MCF 10A (cell line): ENCODE results near the gene NAP1L4. TPM values are rescaled to one million over a fixed set of nuclear protein-coding genes. Genes with fewer than 3 reads are reported as not detected.

ENCODE experiments used
- BruUV-seq: library from RNA; stranded (reverse); fragments of 400-500 nt; replicated peaks from 2 replicates; lab custom pipeline; 2021; lab: Mats Ljungman, UMichigan
- CTCF ChIA-PET: fragments of 300-600 bp; sonication (Branson Sonifier 250); formaldehyde crosslinking; extraction: SDS; loops from one replicate; lab custom pipeline; 2021; ENCODE audit warnings: antibody characterized with exemption, inconsistent platforms; lab: Yijun Ruan, JAX
- POLR2A ChIA-PET: fragments of 300-600, 350-650 bp; sonication (Branson Sonifier 250); formaldehyde crosslinking; extraction: SDS; loops from one replicate; lab custom pipeline; 2020; ENCODE audit warnings: antibody characterized with exemption, inconsistent platforms; lab: Yijun Ruan, JAX
- DNase-seq: peaks from one replicate; pipeline ENCODE4 v3.0.0-alpha.2; 2018; ENCODE audit not compliant: unreplicated experiment
- H3K27ac Mint-ChIP-seq: one replicate; pipeline ENCODE4 v1.8.0; 2022; ENCODE audit warnings: mild to moderate bottlenecking, low read depth, mixed read lengths; ENCODE audit not compliant: unreplicated experiment
- H3K27me3 Mint-ChIP-seq: one replicate; pipeline ENCODE4 v1.8.0; 2022; ENCODE audit warnings: mixed read lengths; ENCODE audit not compliant: insufficient read depth, unreplicated experiment
- H3K36me3 Mint-ChIP-seq: one replicate; pipeline ENCODE4 v1.8.0; 2022; ENCODE audit warnings: mild to moderate bottlenecking, moderate library complexity, mixed read lengths; ENCODE audit not compliant: insufficient read depth, unreplicated experiment
- H3K4me1 Mint-ChIP-seq: one replicate; pipeline ENCODE4 v1.8.0; 2022; ENCODE audit warnings: mixed read lengths; ENCODE audit not compliant: insufficient read depth, unreplicated experiment
- H3K4me3 Mint-ChIP-seq: one replicate; pipeline ENCODE4 v1.8.0; 2022; ENCODE audit warnings: mild to moderate bottlenecking, moderate library complexity, mixed read lengths; ENCODE audit not compliant: unreplicated experiment
- H3K9me3 Mint-ChIP-seq: one replicate; pipeline ENCODE4 v1.8.0; 2022; ENCODE audit warnings: mixed read lengths; ENCODE audit not compliant: unreplicated experiment
- intact Hi-C: fragments of 100-400 bp; cut with micrococcal nuclease; formaldehyde crosslinking; loops from 2 replicates; pipeline ENCODE4 v1.14.1; 2022
- total RNA-seq: library from RNA; stranded (reverse); gene quantifications from 2 replicates; pipeline ENCODE4 v1.2.3, GENCODE V29; 2022
- TF ChIP-seq, protein P1 (sequence below): fragments of 200-600 bp; IDR thresholded peaks from one replicate; pipeline ENCODE4 v1.8.0; 2022; ENCODE audit warnings: antibody characterized with exemption, mild to moderate bottlenecking; ENCODE audit not compliant: unreplicated experiment

The NAP1L4 gene
- total RNA-seq, 1 experiment from 2014 or later = 103 TPM

DNA sequence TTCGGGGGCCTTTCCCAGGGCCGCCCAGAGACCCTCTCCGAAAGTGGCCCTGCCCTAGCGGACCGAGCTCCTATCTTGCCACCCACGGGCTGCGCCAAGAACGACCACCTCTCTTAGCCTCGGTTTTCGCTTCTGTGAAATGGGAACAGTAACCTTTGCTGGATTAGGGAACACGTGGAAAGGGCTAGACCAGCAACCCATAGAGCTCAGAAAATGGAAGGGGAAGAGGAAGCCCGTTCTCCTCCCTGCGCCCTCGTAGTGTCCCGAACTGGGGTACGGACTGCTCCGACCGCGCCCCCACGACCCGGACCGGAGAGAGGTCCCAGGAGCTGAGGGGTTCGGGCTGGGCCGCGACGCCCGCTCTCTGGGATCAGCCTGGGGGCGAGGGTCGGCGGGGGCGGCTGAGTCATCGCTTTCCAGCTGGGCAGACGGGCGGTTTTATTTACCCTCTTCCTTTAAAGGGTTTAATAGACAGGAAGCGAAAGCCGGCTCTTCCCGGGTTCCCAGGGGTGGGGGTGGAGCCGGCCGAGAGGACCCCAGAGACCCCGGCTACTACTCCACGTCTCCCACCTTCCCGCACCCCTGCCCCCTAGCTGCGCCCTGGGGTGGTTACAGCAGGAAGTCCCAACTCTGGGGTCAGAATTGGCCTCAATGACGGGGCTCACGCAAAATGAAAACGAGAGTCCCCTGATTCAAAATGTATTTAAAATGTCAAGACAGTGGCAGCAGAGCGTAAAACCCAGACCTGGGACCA, 62.0 kb downstream of the NAP1L4 start:
- ChIA-PET CTCF (interaction anchor here (0.6 to 2.7 kb wide), 35 partner anchors 8 to 607 kb away, joined by 3 to 16 read pairs (median 5); no protein-coding TSS in a partner anchor), POLR2A (interaction anchor here (0.7 to 4.6 kb wide), 19 partner anchors 10 to 552 kb away, joined by 3 to 32 read pairs (median 6); partner anchors contain the start of gene NAP1L4)
- no peaks in the 10 kb centered on the region for H3K27me3 Mint-ChIP-seq
- H3K4me1 Mint-ChIP-seq = peaks cover 20% of the 10 kb centered on the region
- TSS peak; percentile 91 for BruUV-seq
- no peaks in the 10 kb centered on the region for H3K9me3 Mint-ChIP-seq
- peak overlapping the region; percentile 94 for H3K27ac Mint-ChIP-seq
- TF ChIP-seq, protein P1, sequence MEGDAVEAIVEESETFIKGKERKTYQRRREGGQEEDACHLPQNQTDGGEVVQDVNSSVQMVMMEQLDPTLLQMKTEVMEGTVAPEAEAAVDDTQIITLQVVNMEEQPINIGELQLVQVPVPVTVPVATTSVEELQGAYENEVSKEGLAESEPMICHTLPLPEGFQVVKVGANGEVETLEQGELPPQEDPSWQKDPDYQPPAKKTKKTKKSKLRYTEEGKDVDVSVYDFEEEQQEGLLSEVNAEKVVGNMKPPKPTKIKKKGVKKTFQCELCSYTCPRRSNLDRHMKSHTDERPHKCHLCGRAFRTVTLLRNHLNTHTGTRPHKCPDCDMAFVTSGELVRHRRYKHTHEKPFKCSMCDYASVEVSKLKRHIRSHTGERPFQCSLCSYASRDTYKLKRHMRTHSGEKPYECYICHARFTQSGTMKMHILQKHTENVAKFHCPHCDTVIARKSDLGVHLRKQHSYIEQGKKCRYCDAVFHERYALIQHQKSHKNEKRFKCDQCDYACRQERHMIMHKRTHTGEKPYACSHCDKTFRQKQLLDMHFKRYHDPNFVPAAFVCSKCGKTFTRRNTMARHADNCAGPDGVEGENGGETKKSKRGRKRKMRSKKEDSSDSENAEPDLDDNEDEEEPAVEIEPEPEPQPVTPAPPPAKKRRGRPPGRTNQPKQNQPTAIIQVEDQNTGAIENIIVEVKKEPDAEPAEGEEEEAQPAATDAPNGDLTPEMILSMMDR = no peak
- peak overlapping the region; percentile 73 for H3K4me3 Mint-ChIP-seq
- peak; percentile 76 for DNase-seq
- intact Hi-C loops = loop anchor here (1.0 to 5.0 kb wide), 5 partner anchors 27 to 397 kb away; partner anchors contain the start of gene NAP1L4
- no peaks in the 10 kb centered on the region for H3K36me3 Mint-ChIP-seq

DNA sequence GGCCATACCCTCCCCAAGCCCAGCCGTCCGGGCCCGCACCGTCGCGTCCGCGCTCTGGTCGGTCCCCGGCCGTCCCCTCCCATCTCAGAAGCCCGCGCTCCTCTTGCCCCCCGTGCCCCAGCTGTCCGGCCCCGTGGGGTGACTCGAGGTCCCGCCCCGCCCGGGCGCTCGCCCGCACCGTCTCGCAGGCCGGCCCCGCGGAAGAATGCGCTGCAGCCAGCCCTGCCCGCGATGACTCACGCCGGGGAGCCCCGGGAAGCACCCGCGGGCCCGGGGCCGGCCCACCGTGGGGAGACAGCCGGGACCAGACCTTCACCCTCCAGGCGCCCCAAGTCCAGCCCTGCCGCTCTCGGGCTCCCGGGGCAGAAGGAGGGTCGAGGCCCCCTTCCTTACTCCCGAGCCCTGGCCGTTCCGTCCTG, 62.6 kb downstream of the NAP1L4 start:
- Mint-ChIP-seq H3K4me1 (peaks cover 20% of the 10 kb centered on the region), H3K9me3 (no peaks in the 10 kb centered on the region), H3K4me3 (peak overlapping the region; percentile 73), H3K27ac (peak overlapping the region; percentile 94), H3K27me3 (no peaks in the 10 kb centered on the region), H3K36me3 (no peaks in the 10 kb centered on the region)
- ChIA-PET CTCF (interaction anchor here (0.6 to 2.7 kb wide), 26 partner anchors 9 to 606 kb away, joined by 3 to 16 read pairs (median 6); no protein-coding TSS in a partner anchor), POLR2A (interaction anchor here (0.6 to 4.6 kb wide), 27 partner anchors 9 to 751 kb away, joined by 3 to 32 read pairs (median 4); partner anchors contain the start of genes NAP1L4 and TSSC4)
- intact Hi-C loops = no loop called here
- TF ChIP-seq, protein P1 = no peak
- no TSS peak for BruUV-seq
- peak; percentile 78 for DNase-seq

DNA sequence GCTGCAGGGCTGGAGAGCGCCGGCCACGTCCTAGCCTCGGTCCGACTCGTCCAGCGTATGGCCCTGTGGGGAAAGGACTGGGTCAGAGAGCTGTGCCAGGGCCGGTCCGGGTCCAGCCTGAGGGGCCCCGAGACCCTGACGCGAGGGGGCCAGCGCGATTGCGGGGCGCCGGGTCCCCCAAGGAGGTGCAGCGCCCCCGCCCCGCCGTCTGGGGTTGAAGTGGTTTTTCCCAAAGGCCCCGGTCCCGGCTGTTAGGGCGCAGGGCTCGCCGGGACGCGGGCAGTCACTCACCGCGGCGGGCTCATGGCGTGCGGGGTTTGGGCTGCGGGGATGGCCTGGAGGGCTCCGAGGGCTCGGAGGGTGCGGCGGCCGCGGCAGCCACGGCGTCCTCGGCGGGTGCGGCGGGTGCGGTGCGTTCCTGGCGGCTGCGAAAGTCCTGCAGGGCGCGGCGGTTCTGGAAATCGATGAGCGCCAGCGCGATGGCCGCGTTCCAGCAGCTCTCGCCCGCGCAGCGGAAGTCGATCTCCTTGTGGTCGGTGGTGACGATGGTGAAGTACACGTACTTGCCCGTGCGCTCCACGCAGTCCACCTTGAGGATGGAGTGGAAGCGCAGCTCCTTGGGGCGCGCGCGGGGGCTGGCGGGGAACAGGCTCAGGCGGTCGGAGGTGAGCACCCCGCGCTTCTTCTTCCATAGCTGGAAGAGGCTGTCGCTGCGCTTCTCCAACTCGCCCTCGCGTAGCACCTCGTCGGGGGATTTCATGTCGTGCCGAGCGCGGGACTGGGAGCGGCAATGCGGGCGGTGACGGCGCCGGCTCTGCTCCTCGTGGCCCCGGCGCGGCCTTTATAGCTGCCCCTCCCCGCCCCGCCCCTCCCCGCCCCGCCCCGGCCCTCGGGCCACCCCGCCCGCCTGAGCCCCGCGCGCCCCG, 63.3 kb downstream of the NAP1L4 start, which contains the start of gene PHLDA2:
Gene PHLDA2, minus strand, starts transcription at position 816 of the 926 bp plus-strand sequence. Its CDS starts 56 bp downstream, at position 760.
- ChIA-PET CTCF (interaction anchor here (0.6 to 2.7 kb wide), 13 partner anchors 17 to 398 kb away, joined by 3 to 16 read pairs (median 7); no protein-coding TSS in a partner anchor), POLR2A (interaction anchor here (0.6 to 4.6 kb wide), 25 partner anchors 8 to 750 kb away, joined by 3 to 32 read pairs (median 5); partner anchors contain the start of genes NAP1L4 and TSSC4)
- DNase-seq = peak; percentile 68
- no peaks in the 10 kb centered on the region for H3K36me3 Mint-ChIP-seq
- BruUV-seq = TSS peak; percentile 92
- peak within 1 kb of the TSS; percentile 94 for H3K27ac Mint-ChIP-seq
- H3K27me3 Mint-ChIP-seq = no peaks in the 10 kb centered on the region
- intact Hi-C loops = no loop called here
- TF ChIP-seq, protein P1 = no peak
- H3K4me1 Mint-ChIP-seq = peaks cover 17% of the 10 kb centered on the region
- peak within 1 kb of the TSS; percentile 73 for H3K4me3 Mint-ChIP-seq
- H3K9me3 Mint-ChIP-seq = no peaks in the 10 kb centered on the region
